ENCODE results near the gene DPP9.
"Not testable (repeated sequence)": the region's sequence is repeated elsewhere in the genome, so short reads cannot be mapped to it uniquely, and the experiment has no call there.

DNA sequence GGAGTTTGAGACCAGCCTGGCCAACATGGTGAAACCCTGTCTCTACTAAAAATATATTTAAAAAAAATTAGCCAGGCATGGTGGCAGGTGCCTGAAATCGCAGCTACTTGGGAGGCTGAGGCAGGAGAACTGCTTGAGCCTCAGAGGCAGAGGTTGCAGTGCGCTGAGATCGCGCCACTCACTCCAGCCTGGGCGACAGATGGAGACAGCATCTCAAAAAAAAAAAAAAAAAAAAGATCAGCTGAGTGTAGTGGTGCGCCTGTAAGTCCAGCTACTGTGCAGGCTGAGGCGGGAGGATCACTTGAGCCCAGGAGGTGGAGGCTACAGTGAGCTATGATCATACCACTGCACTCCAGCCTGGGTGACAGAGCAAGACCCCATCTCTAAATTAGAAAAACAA, 43.6 kb downstream of the DPP9 start:
- TF ChIP-seq, protein P1, sequence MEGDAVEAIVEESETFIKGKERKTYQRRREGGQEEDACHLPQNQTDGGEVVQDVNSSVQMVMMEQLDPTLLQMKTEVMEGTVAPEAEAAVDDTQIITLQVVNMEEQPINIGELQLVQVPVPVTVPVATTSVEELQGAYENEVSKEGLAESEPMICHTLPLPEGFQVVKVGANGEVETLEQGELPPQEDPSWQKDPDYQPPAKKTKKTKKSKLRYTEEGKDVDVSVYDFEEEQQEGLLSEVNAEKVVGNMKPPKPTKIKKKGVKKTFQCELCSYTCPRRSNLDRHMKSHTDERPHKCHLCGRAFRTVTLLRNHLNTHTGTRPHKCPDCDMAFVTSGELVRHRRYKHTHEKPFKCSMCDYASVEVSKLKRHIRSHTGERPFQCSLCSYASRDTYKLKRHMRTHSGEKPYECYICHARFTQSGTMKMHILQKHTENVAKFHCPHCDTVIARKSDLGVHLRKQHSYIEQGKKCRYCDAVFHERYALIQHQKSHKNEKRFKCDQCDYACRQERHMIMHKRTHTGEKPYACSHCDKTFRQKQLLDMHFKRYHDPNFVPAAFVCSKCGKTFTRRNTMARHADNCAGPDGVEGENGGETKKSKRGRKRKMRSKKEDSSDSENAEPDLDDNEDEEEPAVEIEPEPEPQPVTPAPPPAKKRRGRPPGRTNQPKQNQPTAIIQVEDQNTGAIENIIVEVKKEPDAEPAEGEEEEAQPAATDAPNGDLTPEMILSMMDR (conservative IDR thresholded peaks at IDR 0.05) = not testable (repeated sequence)
- not testable (repeated sequence) for TF ChIP-seq ZFX (IDR thresholded peaks at IDR 0.05)
